Upper lobe of left lung (tissue), 4 donors: ENCODE measurements around the gene THEM5.

ENCODE experiments used
- CTCF ChIP-seq, 6 experiments: fragments of 450-650 bp in 4 of 6; fragments of 200-600 bp in 2 of 6; sonication (generic) in 2 of 6; IDR thresholded peaks; one replicate each; pipeline ENCODE4 v1.5.1; 2016 to 2019; ENCODE audit warnings: antibody characterized with exemption in 6 of 6
- EP300 ChIP-seq, 4 donors: sonication (generic); formaldehyde crosslinking; IDR thresholded peaks; one replicate each; pipeline ENCODE4 v1.5.1; 2017; ENCODE audit warnings: antibody characterized with exemption in 4 of 4, control low read depth in 2 of 4

- no peak for TF ChIP-seq EP300 (IDR thresholded peaks at IDR 0.05)
- TF ChIP-seq CTCF (IDR thresholded peaks at IDR 0.05), result no peak
Measured at GRCh38 chr1:151837884-151838221, 15.7 kb downstream of the THEM5 start.
